GM18858 (cell line): ENCODE results near the gene KAZN.

Source experiments
- ATAC-seq: cut with Tn5 transposase; IDR thresholded peaks from one replicate; pipeline ENCODE4 v1.9.1; 2021; ENCODE audit not compliant: unreplicated experiment

The KAZN gene

DNA sequence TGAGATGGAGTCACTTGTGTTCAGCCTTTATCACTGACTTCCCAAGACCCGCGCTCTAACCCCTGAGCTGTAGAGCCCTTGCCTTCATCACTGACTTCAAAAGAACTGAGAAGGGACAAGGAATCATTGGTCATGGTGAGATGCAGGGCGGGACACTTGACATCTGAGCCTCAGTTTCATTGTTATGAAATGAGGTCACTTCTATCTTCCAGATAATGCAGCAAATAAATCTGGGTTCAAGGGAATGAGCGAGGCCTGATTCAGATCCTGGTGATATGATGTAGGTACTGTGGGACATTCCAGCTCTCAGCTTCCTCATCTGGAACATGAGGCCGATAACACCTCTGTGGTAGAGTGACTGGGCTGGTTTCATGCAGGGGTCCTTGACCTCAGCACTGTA, 13.8 kb downstream of the KAZN start:
- no peak for ATAC-seq

DNA sequence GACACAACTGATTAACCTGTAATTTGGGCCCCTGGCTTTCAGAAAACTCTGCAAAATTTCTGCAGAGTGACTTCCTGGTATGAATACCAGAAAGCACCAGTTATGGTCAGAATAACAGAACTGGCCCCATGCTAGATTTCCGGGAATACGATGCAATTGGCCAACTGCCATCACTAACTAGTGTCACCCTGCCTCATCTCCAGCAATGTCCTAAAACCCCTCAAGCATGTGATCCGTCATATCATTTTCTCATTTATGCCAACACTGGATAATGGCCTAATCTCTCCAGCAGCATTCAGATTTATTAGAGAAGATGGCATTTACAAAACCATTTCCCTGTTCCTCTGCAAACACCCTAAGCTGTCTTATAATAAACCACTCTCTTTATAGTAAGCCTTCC, 15.4 kb downstream of the KAZN start:
- no peak for ATAC-seq

DNA sequence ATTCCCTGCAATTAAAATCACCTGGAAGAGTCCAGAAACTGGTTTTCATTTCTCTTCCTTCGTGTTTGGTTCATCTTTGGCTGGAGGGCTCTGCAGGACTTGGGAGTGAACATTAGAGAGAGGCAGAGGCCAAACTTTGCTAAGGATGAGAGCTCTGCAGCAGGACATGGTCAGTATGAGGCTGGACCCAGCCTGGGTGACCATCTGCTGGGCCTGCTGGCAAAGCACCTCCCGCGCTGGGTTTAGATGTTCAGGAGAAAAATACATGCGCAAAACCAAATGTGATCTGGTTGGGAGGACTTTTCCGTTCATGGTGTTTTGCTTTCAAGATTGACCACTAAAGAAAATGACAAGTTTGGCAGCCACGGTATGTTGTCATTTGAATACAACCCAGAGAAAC, 15.9 kb downstream of the KAZN start:
- ATAC-seq, result no peak

DNA sequence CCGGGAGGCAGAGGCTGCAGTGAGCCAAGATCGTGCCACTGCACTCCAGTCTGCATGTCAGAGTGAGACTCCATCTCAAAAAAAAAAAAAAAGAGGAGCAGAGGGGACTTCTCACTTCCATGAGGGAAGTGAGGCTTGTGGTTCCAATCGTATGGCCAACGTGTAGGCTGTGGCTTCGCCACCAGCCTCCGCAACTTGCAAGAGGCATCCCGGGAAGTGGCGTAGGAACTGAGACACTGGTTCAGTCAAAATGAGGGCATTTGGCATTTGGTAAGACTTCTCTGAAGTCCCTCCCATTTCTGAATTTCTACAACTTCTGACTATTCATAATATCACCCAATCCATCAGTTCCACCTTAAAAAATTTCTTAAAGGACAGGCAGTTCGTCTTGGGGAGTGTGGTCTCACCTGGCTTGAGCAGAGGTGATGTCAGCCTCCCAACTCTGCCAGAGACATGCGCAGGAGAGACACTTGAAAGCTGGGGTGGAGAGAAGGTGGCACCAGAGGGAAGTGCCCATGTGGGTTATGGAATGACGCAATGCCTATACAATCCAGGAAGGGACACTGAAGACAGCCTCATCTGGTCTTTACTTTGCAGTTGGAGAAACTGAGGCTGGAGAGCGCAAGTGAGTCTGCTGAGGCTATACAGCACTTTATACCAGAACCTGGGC, 17.2 kb downstream of the KAZN start:
- ATAC-seq, result no peak

DNA sequence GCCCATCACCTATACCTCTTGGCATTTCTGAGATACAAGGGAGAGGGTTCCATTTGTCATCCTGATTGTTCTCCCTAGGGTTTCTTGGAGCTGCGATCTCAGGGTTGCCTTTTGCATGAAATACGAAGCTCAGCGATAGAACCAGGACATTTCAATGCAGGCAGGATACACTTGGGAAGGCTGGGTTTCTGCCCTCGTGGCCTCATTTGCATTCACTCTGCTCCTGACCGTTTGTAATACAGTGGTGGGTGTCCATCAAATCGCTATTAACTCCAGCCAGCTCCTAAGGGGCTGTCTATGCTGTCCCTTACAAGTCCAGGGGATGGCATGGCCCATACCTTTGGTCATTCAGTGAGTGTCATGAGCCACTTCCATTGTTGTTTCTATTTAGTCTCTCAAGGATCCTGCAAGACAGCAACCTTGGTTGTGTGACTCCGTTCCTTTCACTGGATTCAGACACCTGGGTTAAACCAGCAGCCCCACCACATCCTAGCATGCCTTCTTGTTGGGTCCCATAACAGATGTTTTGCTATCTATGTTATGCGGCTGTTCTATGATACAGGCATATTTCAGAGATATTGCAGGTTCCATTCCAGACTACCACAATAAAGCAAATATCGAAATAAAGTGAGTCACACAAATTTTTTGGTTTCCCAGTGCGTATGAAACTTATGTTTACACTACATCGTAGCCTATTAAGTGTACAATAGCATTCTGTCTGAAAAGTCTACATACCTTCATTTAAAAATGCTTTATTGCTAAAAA, 18.3 kb downstream of the KAZN start:
- no peak for ATAC-seq

DNA sequence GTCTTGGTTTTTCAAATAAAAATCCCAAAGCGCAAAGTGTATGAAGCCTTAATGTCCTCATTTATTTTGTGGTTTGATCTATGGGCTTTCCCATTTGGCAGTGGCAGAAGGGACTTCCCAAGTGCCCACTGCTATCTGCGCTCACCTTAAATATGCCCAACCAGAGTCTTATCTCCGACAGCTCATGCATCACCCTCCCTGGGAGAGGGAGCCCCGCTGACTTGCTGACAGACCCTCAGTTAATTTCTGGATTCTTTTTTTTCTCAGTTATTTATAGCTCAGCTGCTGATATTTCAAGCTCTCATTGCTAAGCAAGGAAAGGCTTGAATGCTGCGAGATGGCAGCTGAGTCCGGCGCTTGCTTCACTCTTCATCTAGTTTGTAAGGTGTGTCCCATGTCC, 19.3 kb downstream of the KAZN start:
- no peak for ATAC-seq

DNA sequence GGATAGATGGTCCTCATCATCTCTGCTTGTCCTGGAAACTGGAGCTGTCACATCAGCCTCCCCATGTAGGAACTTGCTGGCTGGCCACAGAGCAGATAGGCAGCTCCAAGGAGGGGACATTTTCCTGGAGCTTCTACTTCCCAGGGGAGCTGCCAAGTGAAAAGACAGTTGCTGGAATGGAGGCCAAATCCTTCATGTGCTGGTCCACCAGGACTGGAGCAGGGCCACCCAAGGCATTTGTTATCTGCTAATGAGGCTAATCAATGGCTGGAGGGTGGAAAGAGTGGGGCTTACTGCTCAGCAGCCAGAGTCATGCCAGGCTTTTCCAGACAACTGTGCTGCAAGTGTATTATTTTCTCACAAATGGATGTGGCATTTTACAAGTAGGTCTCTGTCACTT, 22.5 kb downstream of the KAZN start:
- ATAC-seq, result no peak

DNA sequence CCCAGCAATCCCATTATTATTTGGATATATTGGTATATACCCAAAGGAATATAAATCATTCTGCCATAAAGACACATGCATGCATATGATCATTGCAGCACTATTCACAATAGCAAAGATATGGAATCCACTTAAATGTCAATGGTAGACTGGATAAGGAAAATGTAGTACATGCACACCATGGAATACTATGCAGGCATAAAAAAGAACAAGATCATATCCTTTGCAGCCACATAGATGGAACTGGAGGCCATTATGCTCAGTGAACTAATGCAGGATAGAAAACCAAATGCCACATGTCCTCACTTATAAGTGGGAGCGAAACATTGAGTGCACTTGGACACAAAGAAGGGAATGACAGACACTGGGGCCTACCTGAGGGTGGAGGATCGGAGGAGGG, 24.6 kb downstream of the KAZN start:
- no peak for ATAC-seq

DNA sequence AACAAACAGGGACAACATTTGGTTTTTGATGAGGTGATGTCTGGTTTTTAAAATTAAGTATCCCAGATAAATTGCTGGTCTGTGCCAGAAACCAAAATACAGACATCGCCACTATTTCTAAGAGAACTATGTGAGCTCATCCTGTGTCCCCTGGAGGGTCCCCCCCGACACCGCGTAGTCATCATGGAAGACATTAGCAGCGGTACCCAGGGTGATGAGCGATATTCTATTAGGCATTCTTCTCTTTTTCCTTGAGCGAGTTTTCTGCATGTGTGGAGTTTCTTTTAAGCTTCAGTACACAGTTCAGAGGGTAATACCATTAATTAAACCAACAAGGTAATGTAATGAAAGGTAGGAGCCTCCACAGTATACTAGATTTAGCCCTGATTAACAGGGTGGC, 26.5 kb downstream of the KAZN start:
- no peak for ATAC-seq

DNA sequence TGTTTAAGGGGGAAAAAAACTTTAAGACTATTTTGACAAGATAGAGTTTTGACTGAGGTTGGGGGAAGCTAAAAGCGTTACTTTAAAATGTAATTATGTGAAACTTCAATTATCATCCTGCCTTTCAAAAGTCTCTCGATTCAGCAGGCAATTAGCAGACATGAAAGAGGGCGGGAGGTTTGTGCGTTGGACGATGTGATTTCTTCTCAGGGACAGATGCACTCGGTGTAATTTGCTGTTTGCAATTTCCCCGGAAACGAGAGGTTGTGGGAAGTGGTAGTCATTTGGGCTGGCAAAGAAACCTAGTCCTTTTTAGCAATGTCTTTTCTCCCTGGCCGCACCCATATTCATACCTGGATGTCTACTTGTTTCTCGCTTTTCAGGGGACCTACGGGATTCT, 27.1 kb downstream of the KAZN start:
- ATAC-seq, result no peak

DNA sequence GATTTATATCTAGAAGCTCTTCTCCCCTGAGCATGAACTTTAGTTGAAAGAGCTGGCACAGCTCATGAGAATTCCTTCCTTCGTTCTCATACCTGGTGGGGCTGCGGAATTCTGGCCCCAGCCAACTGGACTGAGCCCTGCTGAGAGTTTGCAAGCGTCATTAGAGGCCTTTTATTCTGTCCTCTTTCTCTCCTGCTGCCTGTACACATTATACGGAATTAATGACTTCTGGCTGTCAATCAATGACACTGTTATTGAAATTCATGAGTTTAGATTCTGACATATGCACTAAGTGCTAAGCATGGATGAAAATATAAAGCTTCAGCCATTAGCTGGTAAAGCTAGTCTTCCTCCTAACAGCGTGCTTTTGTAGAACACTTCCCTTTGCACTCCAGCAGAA, 27.5 kb downstream of the KAZN start:
- ATAC-seq, result no peak

DNA sequence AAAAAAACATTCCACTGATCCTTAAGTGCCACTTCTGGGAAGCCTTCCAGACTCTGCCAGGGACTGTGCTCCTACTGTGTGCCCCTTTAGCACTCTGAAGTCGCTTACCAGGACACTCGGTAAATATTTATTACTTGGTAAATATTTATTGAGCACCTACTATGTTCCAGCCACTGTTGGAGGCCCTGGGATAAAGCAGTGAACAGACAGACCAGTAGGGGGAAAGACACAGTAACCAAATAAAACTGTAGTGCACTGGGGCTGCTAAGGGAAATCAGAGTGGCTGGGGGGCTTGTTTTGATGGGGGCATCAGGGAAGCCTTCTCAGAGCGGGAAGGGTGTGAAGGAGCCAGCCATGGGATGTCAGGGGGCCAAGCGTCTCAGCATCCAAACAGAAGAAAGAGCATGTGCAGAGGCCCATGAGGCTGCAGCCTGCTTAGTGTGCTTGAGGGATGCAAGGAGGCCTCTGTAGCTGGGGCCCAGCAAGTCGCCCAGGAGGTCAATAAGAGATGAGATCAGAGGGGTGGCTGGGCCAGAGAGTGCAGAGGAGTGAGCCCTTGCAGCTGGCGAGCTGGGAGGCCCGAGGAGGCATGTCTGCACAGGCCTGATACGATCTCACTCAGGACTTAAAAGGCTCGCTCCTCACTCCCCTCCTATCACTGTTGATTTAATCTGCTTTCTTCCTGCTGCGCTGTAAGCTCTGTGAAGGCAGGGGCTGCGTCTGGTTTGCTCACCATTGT, 28.6 kb downstream of the KAZN start:
- ATAC-seq, result no peak

DNA sequence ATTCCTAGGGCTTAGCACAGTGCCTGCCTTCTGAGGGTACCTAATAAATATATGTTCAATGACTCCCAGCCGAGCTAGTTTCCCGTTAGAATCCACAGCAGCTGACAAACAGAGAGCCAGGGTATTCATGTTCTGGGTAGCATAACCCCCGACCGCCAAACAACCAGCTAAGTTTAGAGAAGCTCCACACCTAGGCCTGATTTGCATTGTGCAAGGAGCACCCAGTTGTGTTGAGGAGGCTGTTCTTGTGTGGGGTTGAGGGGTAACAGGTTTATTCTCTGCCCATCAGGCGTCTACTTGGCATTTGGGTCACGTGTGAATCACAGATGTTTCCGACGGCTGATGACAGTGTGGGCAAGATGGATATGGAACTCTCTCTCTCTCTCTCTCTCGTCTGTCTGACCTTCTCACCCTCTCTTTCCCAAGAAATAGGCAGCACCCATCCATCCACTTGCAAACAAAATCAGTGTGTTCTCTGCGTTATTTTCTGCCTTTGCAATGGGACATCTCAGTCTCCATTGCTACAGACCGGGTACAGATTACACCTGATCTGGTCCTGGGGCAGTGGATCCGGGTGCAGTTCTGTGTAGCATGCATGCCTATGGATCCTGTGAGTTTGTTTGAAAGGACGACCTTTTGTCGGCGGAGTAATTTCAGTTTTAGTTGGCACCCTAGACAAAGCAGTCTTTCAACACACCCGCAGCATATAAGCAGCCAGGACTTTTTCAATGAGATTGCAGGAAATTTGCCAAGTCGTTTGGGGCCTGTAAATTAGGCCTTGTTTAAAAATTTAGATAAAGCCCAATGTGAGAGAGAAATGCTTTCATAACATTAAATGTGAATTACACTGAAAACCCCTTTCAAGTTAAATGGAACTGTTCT, 29.4 kb downstream of the KAZN start:
- no peak for ATAC-seq

DNA sequence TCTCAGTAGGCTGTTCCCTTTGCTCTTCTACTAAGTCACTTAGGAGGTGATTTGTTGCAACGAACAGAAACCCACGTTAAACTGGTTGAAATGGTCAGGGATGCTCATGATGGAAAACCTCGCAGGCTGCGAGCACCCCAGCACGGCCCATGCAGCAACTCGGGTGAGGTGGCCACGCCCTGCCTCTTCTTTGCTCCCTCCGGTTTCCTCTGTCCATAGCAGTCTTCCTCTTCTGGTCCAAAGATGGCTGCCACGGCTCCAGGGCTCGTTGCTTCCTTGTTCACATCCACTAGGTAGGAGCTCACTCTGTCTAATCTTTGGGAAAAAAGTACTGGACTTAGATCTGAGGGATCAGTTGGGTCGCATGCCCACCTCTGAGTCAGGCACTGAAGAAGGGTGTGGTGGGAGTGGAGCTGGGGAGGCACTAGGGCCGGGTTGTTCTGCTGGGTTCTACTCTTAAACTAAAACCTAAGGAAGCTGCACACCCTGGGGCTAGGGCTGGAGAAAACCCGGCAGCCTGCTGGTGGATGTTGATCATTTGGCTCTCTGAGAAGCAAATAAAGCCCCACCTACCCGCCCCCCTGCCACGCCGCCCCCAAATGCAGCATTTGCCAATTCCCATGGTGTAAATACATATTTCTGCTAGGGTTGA, 31.0 kb downstream of the KAZN start:
- ATAC-seq, result no peak

DNA sequence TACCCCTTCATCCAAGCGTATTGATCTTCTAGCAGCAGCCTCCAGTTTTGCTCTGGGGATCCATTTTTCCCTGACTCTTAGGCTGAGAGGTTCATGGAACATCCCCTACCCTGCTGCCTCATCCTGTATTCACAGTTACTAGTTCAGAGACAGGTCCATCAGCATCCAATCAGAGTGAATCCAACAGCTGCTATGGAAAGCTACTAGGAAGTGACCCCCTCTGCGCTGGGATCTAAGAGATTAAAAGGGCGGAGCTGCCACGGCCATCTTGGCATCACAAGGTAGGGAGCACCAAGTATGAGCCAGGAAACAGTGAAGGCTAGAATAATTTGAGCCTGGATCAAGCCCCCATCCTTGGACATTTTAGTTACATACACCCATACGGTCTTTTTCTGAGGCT, 32.5 kb downstream of the KAZN start:
- ATAC-seq, result no peak

DNA sequence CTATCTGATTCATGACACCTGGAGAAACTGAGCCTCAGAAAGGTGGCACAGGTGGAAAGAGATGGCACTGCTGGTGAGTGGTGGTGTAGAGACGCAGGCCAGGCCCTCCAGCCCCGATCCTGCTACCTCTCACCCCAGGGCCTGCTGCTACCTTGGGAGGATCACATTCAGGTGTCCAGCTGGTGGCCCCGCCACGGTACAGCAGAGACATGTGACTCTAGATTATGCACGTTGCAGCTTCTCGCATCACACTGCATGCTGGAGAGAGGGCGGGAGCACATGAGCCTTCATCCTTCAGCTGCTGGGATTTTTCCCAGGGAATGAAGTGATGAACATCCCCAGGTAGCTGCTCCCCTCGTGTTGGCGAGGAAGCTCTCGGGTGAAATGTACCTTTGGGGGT, 32.9 kb downstream of the KAZN start:
- ATAC-seq, result no peak

DNA sequence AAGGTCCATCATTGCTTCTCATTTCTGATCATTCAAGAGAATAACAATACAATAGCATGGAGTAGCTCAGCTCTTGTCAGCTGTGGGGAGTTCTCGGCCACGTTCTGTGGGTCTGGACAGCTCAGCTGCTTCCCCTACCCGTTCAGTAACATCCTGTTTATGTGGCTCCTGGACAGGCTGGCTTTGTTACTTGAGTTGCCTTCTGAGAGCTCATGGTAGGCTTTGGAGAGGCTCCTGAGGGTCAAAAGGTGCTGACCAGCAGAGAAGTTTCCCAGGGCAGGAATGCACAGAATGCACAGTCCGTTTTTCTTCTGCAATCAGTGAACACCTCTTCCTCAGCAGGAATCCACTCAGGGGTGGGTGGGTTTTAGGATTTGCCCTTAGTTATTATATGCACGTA, 36.0 kb downstream of the KAZN start:
- ATAC-seq, result no peak

DNA sequence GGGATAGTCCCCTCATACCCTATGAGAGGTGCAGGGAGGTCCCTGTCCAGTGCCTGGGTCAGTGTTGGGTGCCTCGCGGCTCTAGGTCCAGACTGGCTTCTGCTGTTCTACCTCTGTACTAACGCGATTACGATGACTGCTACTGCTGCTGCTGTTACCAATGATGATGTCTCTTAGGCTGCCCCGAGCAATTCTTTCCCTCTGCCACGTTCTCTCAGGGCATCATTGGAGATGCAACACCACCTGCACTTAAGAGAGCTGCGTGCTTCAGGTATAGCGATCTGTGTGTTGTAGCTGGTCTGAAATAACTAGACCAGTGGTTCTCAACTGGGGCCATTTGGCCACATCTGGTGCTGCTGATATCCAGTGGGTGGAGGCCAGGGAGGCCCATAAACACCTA, 36.9 kb downstream of the KAZN start:
- ATAC-seq, result no peak

DNA sequence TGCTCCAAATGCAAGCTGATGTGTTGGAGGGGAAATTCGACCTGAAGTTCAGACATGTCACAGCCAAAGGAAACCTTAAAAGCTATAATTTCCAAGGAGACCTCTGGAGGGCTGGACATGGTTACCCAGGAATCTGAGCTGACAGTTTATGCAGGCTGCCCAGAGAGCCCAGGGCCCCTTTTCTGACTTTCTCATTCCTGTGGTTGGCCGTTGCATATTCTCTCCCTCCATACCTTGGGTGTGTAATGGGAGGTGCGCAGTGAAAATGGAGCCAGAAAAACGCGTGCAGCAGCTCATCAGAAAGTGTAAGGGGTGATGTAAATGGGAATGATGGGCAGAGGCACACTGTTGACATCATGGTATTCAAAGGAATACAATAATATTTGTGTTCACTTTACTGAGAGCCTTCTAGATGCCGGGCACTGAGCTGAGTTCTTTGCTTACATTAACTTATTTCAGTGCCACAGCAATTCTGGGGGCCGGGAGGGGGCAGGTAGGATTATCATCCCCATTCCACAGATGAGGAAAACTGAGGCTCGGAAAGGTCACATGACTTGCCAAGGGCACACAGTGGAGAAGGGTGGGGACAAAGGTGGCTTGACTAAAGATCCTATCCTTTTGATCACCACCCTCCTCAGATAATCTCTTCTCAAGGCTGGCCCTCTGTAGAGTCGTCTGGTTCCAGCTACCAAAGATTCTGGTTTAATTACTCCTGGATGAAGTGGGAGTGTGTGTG, 38.6 kb downstream of the KAZN start:
- ATAC-seq, result no peak
